ENCODE data around the gene VAPA. TPM values are rescaled to one million over a fixed set of nuclear protein-coding genes. Genes with fewer than 3 reads are reported as not detected.
A peak's percentile ranks its signal among the peaks of the same experiment; 100 is the strongest.

Gene VAPA
- total RNA-seq, 2 donors from 2014 or later = 122 to 168 TPM

DNA sequence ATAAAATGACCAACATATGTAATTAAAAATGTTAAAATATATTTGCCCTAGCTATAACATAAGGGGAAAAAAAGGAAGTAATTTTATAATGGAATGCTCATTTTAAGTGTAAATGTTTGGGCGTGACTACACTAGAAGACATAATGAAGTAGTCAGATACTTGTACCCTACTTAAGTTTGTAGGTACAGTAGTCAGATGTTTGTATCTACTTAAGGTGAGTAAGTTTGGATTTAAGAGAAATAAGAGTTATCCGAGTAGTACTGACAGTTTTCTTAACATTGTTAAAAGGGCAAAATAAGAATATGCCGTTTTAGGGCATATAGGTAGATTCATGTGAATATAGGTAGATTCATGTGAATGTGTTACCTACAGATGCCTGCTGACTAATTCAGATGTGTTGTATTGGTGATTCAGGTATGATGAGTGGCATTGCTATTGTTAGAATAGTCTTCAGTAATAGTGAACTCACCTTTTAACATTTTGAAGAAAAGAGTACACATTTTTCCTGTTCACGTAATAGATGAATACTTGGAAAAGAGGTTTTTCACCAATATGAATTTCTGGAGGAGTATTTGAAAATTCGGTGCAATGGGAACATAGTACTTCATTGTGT lies 14.9 kb downstream of the VAPA start:
- Histone ChIP-seq H3K27ac (ENCODE audit: low read depth, low read length) (no peak overlapping the region), H3K9me3 (ENCODE audit: control insufficient read depth, low read length) (no peaks in the 10 kb centered on the region), H3K36me3 (ENCODE audit: control insufficient read depth, insufficient read depth, low read length) (peaks cover 21% of the 10 kb centered on the region), H3K27me3 (ENCODE audit: control insufficient read depth, insufficient read depth, low read length, poor library complexity, severe bottlenecking) (no peaks in the 10 kb centered on the region), H3K4me1 (ENCODE audit: control insufficient read depth, insufficient read depth, low read length) (peaks cover 9% of the 10 kb centered on the region), H3K9ac (ENCODE audit: extremely low read depth, low read length, poor library complexity, severe bottlenecking) (no peak overlapping the region), H3K4me3 (ENCODE audit: low read length) (no peak overlapping the region)
- no peak for DNase-seq
- Mint-ChIP-seq H3K36me3 (ENCODE audit: low read depth) (peaks cover 18% of the 10 kb centered on the region), H3K9me3 (no peaks in the 10 kb centered on the region), H3K27me3 (ENCODE audit: insufficient read depth) (no peaks in the 10 kb centered on the region), H3K4me1 (peaks cover 47% of the 10 kb centered on the region), H3K4me3 (no peak overlapping the region), H3K27ac (no peak overlapping the region)
- WGBS, 2 experiments (ENCODE audit: insufficient coverage in 1 of 2, insufficient read length in 1 of 2) = 83 to 90% methylated on average over 5 of the region's 5 CpGs
- no peak for TF ChIP-seq CTCF (conservative IDR thresholded peaks at IDR 0.05)

DNA sequence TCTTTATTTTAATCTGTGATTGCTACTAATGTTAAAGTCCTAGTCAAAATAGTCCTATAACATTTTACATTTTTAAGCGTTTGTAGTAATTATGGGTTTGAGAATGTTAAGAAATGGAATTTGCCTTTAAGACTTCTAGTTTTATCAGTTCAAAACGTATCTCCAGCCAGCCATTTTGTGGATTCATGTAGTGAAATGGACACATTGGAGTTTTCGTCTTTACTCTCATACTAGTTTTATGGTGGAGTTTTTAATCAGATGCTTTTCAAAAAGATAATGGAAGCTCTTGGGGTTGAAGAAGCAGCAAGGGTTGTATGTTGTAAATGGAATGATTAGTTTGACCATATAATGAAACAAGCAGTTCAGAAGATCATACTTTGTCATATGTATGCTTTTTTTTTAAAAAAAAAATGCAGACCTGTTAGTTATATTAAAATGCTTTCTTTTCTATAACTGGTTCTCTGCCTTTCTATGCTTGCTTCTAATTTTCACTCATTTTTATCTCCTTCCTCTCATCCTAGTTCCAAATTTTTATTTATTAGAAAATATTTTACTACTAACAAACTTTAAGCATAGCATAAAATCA lies 16.6 kb downstream of the VAPA start:
- no peak overlapping the region for H3K4me3 ChIP-seq (ENCODE audit: low read length)
- Mint-ChIP-seq H3K36me3 (ENCODE audit: low read depth) (peaks cover 29% of the 10 kb centered on the region), H3K27me3 (ENCODE audit: insufficient read depth) (no peaks in the 10 kb centered on the region), H3K4me1 (peaks cover 38% of the 10 kb centered on the region), H3K27ac (peak overlapping the region; percentile 5), H3K9me3 (no peaks in the 10 kb centered on the region), H3K4me3 (no peak overlapping the region)
- H3K9ac ChIP-seq (ENCODE audit: extremely low read depth, low read length, poor library complexity, severe bottlenecking) = no peak overlapping the region
- H3K36me3 ChIP-seq (ENCODE audit: control insufficient read depth, insufficient read depth, low read length) = peaks cover 31% of the 10 kb centered on the region
- WGBS, 2 experiments (ENCODE audit: insufficient coverage in 1 of 2, insufficient read length in 1 of 2) = 90 to 94% methylated on average over 2 to 3 of the region's 3 CpGs
- DNase-seq = no peak
- no peak overlapping the region for H3K27ac ChIP-seq (ENCODE audit: low read depth, low read length)
- H3K4me1 ChIP-seq (ENCODE audit: control insufficient read depth, insufficient read depth, low read length) = peaks cover 9% of the 10 kb centered on the region
- no peak for TF ChIP-seq CTCF (conservative IDR thresholded peaks at IDR 0.05)
- H3K9me3 ChIP-seq (ENCODE audit: control insufficient read depth, low read length) = no peaks in the 10 kb centered on the region
- no peaks in the 10 kb centered on the region for H3K27me3 ChIP-seq (ENCODE audit: control insufficient read depth, insufficient read depth, low read length, poor library complexity, severe bottlenecking)

- Mint-ChIP-seq H3K27ac (no peak overlapping the region), H3K36me3 (ENCODE audit: low read depth) (peaks cover 33% of the 10 kb centered on the region), H3K4me3 (no peak overlapping the region), H3K9me3 (no peaks in the 10 kb centered on the region), H3K4me1 (peaks cover 32% of the 10 kb centered on the region), H3K27me3 (ENCODE audit: insufficient read depth) (no peaks in the 10 kb centered on the region)
- H3K4me3 ChIP-seq (ENCODE audit: low read length) = no peak overlapping the region
- TF ChIP-seq CTCF (conservative IDR thresholded peaks at IDR 0.05) = no peak
- H3K27ac ChIP-seq (ENCODE audit: low read depth, low read length) = no peak overlapping the region
- no peaks in the 10 kb centered on the region for H3K9me3 ChIP-seq (ENCODE audit: control insufficient read depth, low read length)
- peaks cover 36% of the 10 kb centered on the region for H3K36me3 ChIP-seq (ENCODE audit: control insufficient read depth, insufficient read depth, low read length)
- no peak for DNase-seq
- H3K9ac ChIP-seq (ENCODE audit: extremely low read depth, low read length, poor library complexity, severe bottlenecking) = no peak overlapping the region
- peaks cover 9% of the 10 kb centered on the region for H3K4me1 ChIP-seq (ENCODE audit: control insufficient read depth, insufficient read depth, low read length)
- 67% methylated on average over 1 of the region's 1 CpG; no CpG with 5 or more reads in 1 of the 2 experiments for WGBS, 2 experiments (ENCODE audit: insufficient coverage in 1 of 2, insufficient read length in 1 of 2)
- H3K27me3 ChIP-seq (ENCODE audit: control insufficient read depth, insufficient read depth, low read length, poor library complexity, severe bottlenecking) = no peaks in the 10 kb centered on the region
These were observed 17.3 kb downstream of the VAPA start for GRCh38 chr18:9931146-9931545.

Data from endodermal cell (in vitro differentiated cells).